Activated CD8-positive, alpha-beta memory T cell treated with anti-CD3 and anti-CD28 coated beads for 24 hours (primary cell): Measurements from ENCODE around the gene MARS1.
"Not testable (repeated sequence)": the region's sequence is repeated elsewhere in the genome, so short reads cannot be mapped to it uniquely, and the experiment has no call there.

ENCODE experiments used
- DNase-seq: peaks from one replicate; pipeline ENCODE4 v3.0.0-alpha.2; 2020

MARS1 gene

GRCh38 chr12:57497223-57498131 lies 9.6 kb downstream of the MARS1 start:
- DNase-seq, result no peak

DNA sequence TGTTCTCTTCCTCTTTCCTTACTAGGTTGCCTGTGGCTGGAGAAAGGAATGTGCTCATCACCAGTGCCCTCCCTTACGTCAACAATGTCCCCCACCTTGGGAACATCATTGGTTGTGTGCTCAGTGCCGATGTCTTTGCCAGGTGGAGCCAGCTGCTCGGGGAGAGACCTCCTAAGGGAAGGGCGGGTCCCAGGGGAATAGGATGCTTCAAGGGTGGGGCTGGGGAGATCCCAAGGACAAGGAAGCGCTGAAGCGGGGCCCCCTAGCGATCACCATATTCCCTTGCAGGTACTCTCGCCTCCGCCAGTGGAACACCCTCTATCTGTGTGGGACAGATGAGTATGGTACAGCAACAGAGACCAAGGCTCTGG lies 10.2 kb downstream of the MARS1 start:
- DNase-seq, result no peak

DNA sequence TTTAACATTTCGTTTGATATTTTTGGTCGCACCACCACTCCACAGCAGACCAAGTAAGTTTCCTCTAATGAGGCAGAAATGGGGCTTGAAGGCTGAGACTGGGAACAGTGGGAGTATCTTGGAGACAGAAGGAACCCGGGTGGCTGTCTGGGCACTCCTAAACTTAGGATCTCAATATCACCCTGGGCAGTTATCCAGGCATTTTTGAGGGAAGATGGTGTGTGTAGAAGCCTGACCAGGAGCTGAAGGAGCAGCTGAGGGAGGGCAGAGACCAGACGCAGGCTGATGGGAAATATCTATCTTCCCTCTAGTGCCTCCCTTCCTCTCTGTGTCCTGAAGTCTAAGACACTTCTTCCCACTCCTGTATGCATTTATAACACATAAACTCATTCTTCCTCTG lies 10.7 kb downstream of the MARS1 start:
- DNase-seq, result no peak

DNA sequence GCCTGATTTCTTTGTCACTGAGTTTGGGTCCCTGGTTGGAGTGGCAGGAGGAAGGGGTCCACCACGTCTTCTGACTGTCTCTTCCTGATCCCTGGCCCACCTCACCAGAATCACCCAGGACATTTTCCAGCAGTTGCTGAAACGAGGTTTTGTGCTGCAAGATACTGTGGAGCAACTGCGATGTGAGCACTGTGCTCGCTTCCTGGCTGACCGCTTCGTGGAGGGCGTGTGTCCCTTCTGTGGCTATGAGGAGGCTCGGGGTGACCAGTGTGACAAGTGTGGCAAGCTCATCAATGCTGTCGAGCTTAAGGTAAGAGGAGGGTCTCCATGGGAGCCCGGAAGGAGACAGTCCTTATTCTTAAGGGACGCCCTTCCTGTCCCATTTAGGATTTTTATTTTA lies 12.3 kb downstream of the MARS1 start:
- no peak for DNase-seq

GRCh38 chr12:57502311-57502969 lies 14.6 kb downstream of the MARS1 start:
- not testable (repeated sequence) for DNase-seq

GRCh38 chr12:57506541-57506940 lies 18.7 kb downstream of the MARS1 start:
- DNase-seq, result not testable (repeated sequence)

DNA sequence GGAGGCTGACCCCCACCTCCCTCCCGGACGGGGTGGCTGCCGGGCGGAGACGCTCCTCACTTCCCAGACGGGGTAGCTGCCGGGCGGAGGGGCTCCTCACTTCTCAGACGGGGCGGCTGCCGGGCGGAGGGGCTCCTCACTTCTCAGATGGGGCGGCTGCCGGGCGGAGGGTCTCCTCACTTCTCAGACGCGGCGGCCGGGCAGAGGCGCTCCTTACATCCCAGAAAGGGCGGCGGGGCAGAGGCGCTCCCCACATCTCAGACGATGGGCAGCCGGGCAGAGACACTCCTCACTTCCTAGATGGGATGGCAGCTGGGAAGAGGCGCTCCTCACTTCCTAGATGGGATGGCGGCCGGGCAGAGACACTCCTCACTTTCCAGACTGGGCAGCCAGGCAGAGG lies 19.9 kb downstream of the MARS1 start:
- DNase-seq, result not testable (repeated sequence)

DNA sequence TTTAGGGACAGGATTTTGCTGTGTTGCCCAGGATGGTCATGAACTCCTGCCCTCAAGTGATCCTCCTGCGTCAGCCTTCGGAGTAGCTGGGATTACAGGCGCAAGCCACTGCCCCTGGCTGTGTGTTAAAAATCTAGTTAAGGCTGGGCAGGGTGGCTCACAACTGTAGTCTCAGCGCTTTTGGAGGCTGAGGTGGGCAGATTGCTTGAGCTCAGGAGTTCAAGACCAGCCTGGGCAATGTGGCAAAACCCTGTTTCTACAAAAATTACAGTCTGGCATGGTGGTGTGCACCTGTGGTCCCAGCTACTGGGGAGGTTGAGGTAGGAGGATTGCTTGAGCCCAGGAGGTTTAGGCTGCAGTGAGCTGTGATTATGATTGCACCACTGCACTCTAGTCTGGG lies 23.3 kb downstream of the MARS1 start:
- DNase-seq, result no peak

- DNase-seq, result no peak
These were observed 23.9 kb downstream of the MARS1 start for GRCh38 chr12:57511588-57512325.

DNA sequence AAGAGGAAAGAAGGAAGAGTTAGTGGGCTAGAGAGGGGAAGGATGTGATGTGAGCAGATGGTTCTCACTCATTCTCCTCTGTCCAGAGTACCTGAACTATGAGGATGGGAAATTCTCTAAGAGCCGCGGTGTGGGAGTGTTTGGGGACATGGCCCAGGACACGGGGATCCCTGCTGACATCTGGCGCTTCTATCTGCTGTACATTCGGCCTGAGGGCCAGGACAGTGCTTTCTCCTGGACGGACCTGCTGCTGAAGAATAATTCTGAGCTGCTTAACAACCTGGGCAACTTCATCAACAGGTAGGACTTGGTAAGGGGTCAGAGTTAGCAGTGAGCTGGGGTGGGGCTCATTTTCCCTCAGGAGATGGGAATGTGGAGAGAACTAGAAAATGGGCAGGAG lies 24.8 kb downstream of the MARS1 start:
- DNase-seq, result no peak

DNA sequence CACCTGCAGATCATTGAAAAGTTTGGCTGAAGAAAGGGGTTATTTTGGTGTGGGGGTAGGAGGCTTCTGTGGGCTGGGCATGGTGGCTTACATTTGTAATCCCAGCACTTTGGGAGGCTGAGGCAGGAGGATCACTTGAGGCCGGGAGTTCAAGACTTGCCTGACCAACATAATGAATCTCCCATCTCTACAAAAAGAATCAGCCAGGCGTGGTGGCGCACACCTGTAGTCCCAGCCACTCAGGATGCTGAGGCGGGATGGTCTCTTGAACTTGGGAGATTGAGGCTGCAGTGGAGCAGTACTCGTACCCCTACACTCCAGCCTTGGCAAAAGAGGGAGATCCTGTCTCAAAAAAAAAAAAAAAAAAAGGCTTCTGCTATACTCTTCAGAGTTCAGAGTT lies 25.4 kb downstream of the MARS1 start:
- DNase-seq, result no peak

GRCh38 chr12:57513677-57514076 lies 25.8 kb downstream of the MARS1 start:
- not testable (repeated sequence) for DNase-seq

GRCh38 chr12:57514246-57514645 lies 26.4 kb downstream of the MARS1 start:
- DNase-seq, result not testable (repeated sequence)

DNA sequence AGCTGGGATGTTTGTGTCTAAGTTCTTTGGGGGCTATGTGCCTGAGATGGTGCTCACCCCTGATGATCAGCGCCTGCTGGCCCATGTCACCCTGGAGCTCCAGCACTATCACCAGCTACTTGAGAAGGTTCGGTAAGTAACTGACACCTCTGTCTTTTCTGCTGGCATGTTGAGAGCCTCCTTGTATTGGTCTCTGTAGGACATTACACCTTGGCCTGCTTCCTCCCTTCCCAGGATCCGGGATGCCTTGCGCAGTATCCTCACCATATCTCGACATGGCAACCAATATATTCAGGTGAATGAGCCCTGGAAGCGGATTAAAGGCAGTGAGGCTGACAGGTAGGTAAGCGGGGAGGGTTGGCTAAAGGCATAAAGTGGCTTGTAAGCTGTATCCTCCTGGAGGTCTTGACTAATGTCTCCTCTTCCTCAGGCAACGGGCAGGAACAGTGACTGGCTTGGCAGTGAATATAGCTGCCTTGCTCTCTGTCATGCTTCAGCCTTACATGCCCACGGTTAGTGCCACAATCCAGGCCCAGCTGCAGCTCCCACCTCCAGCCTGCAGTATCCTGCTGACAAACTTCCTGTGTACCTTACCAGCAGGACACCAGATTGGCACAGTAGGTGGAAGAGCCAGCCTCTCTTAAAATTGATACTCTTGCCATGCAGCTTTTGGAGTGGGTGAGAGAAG lies 27.0 kb downstream of the MARS1 start:
- no peak for DNase-seq

- no peak for DNase-seq
These were observed 27.6 kb downstream of the MARS1 start for GRCh38 chr12:57515408-57515933.

DNA sequence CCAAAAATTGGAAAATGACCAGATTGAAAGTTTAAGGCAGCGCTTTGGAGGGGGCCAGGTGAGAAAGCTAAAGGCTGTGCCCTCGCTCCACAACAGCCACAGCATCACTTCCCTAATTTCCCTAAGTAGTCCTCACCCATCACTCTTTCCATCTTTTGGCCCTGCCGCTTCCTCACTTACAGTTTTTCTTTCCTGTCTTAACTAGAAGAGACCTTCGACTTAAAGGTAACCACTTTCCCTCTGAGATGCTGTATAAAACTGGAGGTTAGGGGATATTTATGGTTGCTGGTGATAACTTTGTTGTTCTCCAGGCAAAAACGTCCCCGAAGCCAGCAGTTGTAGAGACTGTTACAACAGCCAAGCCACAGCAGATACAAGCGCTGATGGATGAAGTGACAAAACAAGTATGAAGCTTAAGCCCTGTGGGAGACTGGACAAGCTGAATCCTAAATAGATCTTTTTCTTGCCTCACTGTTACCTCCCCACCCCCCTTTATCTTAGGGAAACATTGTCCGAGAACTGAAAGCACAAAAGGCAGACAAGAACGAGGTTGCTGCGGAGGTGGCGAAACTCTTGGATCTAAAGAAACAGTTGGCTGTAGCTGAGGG lies 28.2 kb downstream of the MARS1 start:
- DNase-seq, result no peak

DNA sequence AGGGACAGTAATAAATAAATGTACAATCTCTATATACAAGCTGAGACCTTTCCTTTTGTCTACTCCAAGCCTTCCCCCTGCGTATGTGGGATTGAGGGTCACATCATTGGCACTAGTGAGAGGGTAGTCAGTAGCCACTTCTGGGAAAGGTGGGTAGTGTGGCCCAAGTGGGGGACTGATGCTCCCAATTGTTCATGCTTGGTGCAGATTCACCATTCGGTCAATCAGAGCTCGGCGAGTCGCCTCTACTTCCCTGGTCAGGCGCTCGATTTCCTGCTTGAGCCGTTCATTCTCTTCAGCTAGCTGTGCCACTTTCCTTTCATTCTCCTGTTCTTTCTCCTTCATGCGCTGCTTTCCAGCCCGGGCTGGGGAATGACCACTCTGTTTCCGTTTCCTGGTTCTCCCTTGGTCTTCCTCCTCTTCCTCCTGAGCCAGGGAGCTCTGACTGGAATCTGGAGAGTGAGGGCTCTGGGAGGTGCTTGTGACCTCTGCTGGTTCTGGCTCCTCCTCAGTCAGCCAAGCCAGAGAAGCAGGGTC lies 28.8 kb downstream of the MARS1 start:
- no peak for DNase-seq

DNA sequence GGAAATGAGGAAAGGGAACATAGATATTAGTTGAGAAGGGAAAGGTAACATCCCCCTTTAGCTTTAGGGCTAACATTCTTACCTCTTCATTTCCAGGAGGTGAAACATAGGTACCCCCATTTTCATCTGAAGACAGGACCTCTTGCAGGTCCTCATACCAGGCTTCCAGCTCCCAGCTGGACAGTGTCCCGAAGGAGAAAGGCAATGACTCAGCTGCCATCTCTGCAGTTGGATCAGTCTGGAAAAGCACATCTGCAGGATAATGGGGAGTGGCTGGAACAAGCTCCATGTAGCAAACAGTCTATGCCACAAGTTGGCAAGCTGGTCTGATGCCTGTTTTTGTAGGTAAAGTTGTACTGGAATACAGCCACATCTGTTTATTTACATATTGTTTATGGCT lies 29.3 kb downstream of the MARS1 start:
- no peak for DNase-seq

DNA sequence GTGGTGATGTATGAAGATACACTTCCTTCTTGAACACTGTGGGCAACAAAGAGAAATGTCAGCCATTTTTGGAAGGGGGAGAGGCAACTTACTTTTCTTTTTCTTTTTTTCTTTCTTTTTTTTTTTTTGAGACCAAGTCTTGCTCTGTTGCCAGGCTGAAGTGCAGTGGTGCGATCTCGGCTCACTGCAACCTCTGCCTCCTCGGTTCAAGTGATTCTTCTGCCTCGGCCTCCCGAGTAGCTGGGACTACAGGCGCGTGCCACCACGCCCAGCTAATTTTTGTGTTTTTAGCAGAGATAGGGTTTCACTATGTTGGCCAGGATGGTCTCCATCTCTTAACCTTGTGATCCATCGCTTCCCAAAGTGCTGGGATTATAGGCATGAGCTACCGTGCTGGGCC lies 29.9 kb downstream of the MARS1 start:
- DNase-seq, result not testable (repeated sequence)

DNA sequence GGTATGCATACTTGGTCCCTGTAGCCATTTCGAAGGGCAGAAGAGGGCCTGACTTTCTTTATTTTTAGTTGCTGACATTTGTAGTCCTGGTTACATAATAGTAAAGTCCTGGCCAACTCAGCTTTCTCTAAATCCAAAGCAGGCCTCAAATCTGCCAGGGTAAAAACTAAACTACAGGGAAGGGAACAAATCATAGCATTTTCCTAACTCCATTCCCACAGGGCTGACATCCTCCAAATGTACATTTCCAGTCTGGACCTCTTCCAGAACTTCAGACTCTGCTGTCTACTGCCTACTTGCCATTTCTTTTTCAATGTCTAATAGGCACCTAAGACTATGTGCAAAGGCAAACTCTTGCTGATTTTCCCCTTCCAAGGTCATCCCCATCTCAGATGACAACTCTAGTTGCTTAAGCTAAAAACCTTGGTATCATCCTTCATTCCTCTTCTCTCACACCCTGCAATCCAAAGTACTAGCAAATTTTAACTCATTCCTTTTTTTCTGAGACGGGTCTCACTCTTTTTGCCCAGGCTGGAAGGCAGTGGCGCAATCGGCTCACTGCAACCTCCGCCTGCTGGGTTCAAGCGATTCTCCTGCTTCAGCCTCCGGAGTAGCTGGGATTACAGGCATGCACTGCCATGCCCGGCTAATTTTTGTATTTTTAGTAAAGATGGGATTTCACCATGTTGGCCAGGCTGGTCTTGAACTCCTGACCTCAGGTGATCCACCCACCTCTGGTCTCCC lies 30.5 kb downstream of the MARS1 start:
- no peak for DNase-seq
